ENCODE results near the gene PRKAG2. TPM values are rescaled to one million over a fixed set of nuclear protein-coding genes. Genes with fewer than 3 reads are reported as not detected.

Gene PRKAG2
- total and polyA plus RNA-seq, 2 of the 8 experiments (the other 6 are each of a cell fraction or from before 2014, with no cell fraction given) = 7.5 to 18.1 TPM

DNA sequence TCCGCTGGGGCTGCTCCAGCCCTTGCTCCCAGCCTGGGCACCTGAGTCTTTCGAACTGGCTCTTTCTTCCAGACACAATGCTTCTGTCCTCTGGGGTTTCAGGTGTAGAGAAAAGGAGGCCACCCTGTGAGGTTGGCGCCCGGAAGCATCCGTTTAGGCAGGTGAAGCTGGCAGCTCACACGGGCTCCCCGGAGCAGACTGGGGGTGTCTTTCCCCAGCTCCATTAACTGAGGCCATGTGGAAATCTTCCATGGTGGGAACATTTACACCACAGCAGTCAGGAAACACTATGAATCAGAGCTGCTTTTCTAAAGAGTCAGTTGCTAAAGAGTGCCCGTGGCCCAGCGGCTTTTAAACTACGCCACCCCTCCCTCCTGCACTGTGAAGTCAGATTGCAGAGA, 29.2 kb downstream of the PRKAG2 start (continued):
- no peak for TF ChIP-seq CHD1 (IDR thresholded peaks at IDR 0.05; ENCODE audit: low read depth, low read length)
- TF ChIP-seq KDM5A (IDR thresholded peaks at IDR 0.05; ENCODE audit: low read length) = no peak
- no peak for TF ChIP-seq MAFK (IDR thresholded peaks at IDR 0.05; ENCODE audit: low read depth, low read length)
- TF ChIP-seq JUND (IDR thresholded peaks at IDR 0.05; ENCODE audit: low read length) = no peak
- no peak for TF ChIP-seq MAX (IDR thresholded peaks at IDR 0.05)
- TF ChIP-seq SIX5 (IDR thresholded peaks at IDR 0.05; ENCODE audit: low read depth, low read length) = no peak

Data from H1 (cell line).